ENCODE data around the gene KLHL21.
"Not testable (repeated sequence)": the region's sequence is repeated elsewhere in the genome, so short reads cannot be mapped to it uniquely, and the experiment has no call there.

KLHL21 gene, protein sequence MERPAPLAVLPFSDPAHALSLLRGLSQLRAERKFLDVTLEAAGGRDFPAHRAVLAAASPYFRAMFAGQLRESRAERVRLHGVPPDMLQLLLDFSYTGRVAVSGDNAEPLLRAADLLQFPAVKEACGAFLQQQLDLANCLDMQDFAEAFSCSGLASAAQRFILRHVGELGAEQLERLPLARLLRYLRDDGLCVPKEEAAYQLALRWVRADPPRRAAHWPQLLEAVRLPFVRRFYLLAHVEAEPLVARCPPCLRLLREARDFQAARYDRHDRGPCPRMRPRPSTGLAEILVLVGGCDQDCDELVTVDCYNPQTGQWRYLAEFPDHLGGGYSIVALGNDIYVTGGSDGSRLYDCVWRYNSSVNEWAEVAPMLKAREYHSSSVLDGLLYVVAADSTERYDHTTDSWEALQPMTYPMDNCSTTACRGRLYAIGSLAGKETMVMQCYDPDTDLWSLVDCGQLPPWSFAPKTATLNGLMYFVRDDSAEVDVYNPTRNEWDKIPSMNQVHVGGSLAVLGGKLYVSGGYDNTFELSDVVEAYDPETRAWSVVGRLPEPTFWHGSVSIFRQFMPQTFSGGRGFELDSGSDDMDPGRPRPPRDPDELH

GRCh38 chr1:6602669-6603237, at the start of gene KLHL21:
TSS of gene KLHL21 (minus strand) at chr1:6602869. CDS start at chr1:6602817, 52 bp downstream.
- DNase-seq (ENCODE audit: low spot score) = peak; percentile 88

GRCh38 chr1:6651909-6652308, 49.2 kb upstream of the KLHL21 start:
- DNase-seq (ENCODE audit: low spot score) = no peak

GRCh38 chr1:6648556-6648955, 45.9 kb upstream of the KLHL21 start:
- no peak for DNase-seq (ENCODE audit: low spot score)

DNA sequence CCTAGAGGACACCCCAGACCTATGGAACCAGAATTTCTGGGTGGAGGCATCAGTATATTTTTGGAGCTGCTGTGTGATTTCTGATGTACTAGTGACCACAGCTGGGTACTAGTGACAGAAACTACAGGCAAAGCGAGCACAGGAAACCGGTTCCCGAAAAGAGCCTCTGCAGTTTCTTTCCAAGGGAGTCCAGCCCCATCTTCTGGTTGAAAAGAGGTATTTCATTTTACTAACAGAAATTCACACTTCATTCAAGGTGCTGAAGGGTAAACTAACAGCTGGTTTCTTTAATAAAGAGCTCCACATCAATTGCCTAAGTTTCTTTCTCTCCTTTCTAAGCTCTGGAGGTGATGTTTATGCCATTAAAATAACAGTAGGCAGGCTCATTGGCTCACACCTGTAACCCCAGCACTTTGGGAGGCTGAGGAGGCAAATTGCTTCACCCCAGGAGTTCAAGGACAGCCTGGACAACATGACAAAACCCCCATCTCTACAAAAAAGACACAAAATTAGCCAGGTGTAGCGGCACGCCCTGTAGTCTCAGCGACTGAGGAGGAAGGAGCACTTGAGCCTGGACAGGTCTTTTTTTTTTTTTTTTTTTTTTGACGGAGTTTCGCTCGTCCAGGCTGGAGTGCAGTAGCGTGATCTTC, 44.0 kb upstream of the KLHL21 start:
- DNase-seq (ENCODE audit: low spot score) = peak; percentile 28

DNA sequence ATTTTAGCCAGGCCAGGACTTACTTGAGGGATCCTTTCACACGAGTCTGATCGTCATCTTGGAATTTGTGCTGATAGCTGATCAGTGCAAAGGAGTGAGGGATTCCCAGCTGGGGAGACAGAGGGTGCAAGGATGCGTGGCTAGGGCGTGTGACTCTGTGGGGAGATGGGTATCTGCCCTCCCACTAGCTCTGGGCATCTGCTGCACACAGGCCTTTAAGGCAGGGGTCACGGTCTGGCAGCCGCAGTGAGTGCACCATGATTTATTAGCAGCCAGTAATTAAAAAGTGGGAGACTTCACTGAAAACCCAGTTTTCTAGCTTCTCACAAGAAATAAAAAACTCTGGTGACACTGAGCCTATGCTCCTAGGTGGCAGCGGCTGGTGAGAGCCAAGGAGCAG, 42.3 kb upstream of the KLHL21 start:
- no peak for DNase-seq (ENCODE audit: low spot score)

DNA sequence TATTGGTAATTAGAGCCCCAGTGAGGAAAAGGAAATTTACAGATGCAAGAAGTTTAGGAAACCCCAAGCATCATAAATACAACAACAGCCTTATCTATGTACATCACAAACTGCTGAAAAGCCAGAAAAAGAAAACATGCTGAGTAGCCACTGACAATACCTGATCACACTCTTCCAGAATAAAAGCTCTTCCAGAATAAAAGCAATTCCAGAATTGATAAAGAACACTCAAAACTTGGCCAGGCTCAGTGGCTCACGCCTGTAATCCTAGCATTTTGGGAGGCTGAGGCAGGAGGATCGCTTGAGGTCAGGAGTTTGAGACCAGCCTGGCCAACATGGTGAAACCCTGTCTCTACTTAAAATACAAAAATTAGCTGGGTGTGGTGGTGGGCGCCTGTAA, 38.2 kb upstream of the KLHL21 start:
- not testable (repeated sequence) for DNase-seq (ENCODE audit: low spot score)

GRCh38 chr1:6638226-6638625, 35.6 kb upstream of the KLHL21 start:
- no peak for DNase-seq (ENCODE audit: low spot score)

DNA sequence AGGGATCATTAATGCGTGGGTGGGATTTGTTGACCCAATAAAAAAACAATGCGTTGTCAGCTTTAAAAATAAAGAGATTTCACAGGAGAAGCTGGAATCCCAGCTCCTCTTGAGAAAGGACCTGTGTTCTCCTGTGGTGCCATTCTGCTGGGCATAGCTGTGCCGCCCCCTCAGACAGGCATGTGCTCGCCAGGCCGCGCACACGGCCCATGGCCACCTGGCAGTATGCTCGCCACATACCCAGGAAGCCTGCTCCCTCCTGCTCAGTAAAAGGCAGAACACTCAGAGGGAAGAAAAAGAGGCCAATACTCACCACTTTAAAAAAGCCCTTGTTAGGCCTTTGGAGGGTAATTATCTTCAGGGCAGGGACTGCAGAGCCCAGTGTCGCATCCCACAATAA, 35.1 kb upstream of the KLHL21 start:
- DNase-seq (ENCODE audit: low spot score) = no peak

- DNase-seq (ENCODE audit: low spot score) = not testable (repeated sequence)
Observed at GRCh38 chr1:6636778-6637177, 34.1 kb upstream of the KLHL21 start.

DNA sequence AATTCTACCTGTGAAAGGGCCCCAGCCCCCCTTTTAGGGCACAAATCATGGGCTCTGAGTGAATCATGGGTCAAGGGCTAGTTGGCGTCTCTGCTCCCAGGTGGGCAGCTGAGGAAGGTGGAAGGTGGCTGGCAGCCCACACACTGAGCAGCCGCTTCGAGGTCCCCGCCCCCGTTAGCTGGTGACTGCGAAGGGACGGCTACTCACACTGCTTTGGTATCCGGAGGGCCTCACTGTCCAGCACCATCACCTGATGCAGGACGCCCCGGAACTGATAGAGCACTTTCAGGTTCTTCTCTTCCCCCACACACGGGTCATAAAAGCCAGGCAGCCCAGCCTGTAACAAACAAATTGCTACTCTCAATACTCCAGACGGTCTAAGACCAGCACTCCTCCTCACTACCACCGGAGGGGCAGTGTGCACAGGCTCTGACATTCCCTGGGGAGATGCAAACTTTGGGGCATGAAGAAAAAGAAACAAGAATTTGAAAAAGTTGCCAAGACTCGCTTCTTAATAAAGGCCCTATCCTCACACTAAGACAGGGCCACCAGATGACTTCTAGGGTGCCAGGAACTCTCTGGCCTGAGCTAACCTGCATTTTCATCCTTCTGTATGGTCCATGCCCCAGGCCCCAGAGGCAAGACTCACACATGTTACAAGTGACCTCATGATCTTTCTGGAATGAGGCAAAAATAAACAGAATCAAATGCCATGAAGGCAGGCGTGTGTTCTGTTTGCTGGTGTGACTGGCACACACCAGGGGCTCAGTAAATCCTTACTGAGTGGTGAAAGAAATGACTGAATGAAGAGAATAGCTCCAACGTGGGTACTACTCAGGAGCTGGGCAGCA, 33.5 kb upstream of the KLHL21 start:
- no peak for DNase-seq (ENCODE audit: low spot score)

DNA sequence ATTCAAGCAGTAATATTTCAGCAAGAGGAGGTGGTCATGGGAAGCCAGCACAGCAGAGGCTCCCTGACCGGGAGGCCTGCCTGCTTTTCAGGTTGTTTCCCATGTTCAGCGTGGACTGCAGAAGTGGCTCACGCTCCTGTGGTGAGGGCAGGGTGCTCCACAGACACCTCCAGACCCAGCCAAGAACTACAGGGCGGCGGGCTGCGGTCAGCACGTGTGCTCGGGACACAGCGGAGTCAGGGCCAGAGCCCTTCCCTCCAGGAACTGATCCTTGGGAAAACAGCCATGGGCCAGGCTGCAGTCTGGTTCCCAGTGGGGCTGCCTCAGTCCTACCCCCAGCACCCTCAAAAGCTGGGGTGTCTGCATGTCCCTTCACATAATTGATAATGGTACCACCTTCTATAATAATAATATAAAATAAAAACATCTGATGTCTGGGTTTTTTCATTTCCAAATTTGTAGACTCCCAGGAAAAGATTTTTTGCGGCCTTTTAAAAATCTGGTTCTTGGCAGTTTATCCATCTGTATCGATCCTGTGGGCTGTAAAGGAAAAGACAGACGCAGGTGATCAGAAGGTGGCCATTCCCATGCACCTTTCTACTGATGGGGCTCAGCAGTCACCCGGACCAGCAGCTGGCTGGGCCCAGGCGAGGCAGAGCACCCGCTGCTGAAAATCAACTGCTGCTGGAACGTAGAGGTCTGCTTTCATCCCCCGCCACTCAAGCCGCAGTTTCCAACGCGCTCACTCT, 32.7 kb upstream of the KLHL21 start:
- no peak for DNase-seq (ENCODE audit: low spot score)

DNA sequence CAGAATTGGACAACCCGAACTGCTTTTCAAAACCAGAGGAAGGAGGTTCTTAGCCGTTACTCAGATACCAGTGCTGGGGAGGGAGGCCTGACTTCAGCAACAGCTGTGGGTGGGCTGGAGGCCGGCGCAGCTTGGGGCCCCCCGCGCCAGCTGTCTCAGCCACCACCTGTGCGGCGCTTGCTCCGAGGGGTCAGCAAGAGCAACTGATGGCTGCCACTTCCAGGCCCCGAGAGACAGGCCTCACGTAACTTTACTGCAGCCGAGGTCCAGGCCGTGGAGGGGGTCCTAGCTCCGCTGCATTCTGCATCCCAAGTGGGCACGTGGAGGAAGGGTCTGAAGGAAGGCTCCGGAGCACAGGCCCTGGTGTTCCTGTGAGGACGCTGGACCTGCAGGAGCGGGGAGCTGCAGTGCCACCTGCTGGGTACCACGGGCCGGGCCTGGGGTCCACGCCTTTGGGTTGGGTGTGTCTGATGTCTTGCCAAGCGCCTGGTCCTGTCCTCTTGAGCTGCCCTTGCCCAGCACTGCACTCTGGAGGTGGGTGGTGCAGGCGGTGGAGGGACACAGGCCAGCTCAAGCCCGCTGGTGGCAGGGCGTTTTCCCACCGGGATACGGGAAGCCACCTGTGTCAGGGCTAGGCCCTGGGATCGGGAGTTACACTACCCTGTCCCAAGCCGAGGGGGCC, 31.8 kb upstream of the KLHL21 start:
- no peak for DNase-seq (ENCODE audit: low spot score)

DNA sequence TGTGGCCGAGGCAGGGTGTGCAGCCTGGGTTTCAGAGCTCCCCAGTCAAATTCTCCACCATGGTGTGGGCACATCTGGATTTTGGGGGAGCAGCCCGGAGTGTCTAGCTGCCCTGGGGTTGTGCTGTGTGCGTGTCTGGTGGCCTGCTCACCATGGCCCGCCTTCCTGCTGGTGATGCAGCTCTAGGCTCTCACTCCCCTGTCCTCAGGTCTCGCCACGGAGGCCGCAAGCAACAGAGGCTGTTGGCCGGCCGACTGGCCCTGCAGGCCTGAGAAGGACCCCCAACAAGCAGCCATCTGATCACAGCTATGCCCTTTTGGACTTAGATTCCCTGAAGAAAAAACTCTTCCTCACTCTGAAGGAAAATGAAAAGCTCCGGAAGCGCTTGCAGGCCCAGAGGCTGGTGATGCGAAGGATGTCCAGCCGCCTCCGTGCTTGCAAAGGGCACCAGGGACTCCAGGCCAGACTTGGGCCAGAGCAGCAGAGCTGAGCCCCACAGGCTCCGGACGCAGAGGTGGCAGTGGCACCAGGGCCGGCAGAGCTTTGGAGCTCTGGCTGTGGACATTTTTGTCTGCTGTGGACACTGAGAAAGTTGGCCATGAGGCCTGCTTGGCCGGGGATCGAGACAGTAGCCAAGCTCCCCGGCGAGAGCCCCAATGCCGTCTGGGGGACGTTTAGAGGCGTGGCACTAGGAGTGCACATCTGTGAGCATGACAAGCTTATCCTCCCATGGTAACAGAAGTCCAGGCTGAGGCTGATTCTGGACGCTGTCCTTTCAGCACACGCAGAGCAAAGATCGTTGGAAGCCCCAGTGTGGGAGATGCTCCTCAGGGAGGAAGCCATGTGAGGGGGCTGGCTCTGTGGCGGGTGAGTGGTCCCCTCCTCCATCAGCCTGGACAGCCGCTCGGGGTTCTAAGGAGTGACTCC, 30.2 kb upstream of the KLHL21 start:
- DNase-seq (ENCODE audit: low spot score) = no peak

- no peak for DNase-seq (ENCODE audit: low spot score)
Observed at GRCh38 chr1:6631058-6631457, 28.4 kb upstream of the KLHL21 start.

DNA sequence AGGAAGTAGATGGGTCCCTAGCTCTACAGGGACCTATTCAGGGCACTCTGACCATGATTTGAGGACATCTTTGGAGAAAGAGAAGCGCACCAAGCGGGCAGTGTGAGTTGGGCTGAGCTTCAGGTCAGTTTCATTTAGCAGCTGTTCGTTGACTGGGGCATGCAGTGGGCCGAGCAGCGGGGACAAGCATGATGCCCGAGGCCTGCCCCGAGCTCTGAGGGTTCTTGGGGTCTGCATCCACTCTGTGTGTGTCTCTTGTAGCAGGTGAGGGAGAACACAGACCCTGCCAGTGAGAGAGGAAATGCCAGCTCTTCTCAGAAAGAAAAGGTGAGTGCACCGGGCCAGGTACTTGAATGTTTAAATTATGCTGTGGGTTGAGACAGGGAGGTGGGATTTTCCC, 27.4 kb upstream of the KLHL21 start:
- no peak for DNase-seq (ENCODE audit: low spot score)

GRCh38 chr1:6628971-6629479, 26.4 kb upstream of the KLHL21 start:
- no peak for DNase-seq (ENCODE audit: low spot score)

GRCh38 chr1:6627841-6628545, 25.3 kb upstream of the KLHL21 start:
- no peak for DNase-seq (ENCODE audit: low spot score)

DNA sequence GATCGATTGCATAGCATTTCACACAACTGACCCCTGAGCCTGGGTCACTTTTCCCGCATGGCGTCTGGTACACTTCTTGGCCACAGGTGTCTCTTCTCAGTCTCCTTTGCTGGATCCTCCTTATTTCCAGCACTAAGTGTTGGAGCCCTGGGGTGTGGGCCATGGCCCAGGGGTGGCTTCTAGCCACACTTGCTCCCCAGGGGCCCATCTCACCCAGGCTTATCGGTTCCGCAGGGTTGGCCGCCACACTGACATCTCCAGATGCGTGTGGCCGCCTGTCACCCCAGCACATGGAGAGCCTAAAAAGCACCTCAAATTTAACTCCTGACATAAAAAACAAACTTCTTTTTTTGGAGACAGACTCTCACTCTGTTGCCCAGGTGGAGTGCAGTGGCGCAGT, 24.4 kb upstream of the KLHL21 start:
- DNase-seq (ENCODE audit: low spot score) = no peak
